HS-27A (cell line): ENCODE measurements around the gene WAC.

ENCODE experiments used
- DNase-seq: peaks from one replicate; pipeline ENCODE4 v3.0.0-alpha.2; 2012; ENCODE audit warnings: low read depth, missing footprints

WAC gene

GRCh38 chr10:28668363-28669226 lies 135.7 kb downstream of the WAC start:
- DNase-seq, result no peak

GRCh38 chr10:28669227-28670173 lies 136.6 kb downstream of the WAC start:
- DNase-seq, result no peak
